Daoy (cell line): ENCODE measurements around the gene ASB9. TPM values are rescaled to one million over a fixed set of nuclear protein-coding genes. Genes with fewer than 3 reads are reported as not detected.
A peak's percentile ranks its signal among the peaks of the same experiment; 100 is the strongest.
"Not testable (repeated sequence)": the region's sequence is repeated elsewhere in the genome, so short reads cannot be mapped to it uniquely, and the experiment has no call there.

ENCODE experiments used
- DNase-seq: peaks from one replicate; pipeline ENCODE4 v3.0.0-alpha.2; 2015; ENCODE audit warnings: low read depth
- total RNA-seq: library from RNA; depleted of rRNA; stranded (reverse); fragments of >200 nt; shearing (Covaris generic); gene quantifications from 2 replicates; pipeline ENCODE4 v1.2.3, GENCODE V29; 2014; rRNA removed

The ASB9 gene
- total RNA-seq, result 4.5 and 4.8 TPM in 2 replicates

GRCh38 chrX:15269618-15270521 is at the start of gene ASB9:
TSS of gene ASB9 (minus strand) at chrX:15270083. CDS start at chrX:15269874, 209 bp downstream.
- DNase-seq, result peak; percentile 78

GRCh38 chrX:15319075-15319474 is 49.2 kb upstream of the ASB9 start:
- DNase-seq, result no peak

- no peak for DNase-seq
Measured at GRCh38 chrX:15315509-15315908, 45.6 kb upstream of the ASB9 start, which contains the start of gene ASB11. TSS of gene ASB11 (minus strand) at chrX:15315640. CDS start at chrX:15315605, 35 bp downstream.

- no peak for DNase-seq
Measured at GRCh38 chrX:15314472-15314871, 44.6 kb upstream of the ASB9 start.

- DNase-seq, result no peak
Measured at GRCh38 chrX:15311119-15311518, 41.2 kb upstream of the ASB9 start.

- DNase-seq, result no peak
Measured at GRCh38 chrX:15310117-15310516, 40.2 kb upstream of the ASB9 start.

GRCh38 chrX:15305899-15306298 is 36.0 kb upstream of the ASB9 start:
- not testable (repeated sequence) for DNase-seq

- peak; percentile 16 for DNase-seq
Measured at GRCh38 chrX:15301924-15302323, 32.0 kb upstream of the ASB9 start.

- peak; percentile 2 for DNase-seq
Measured at GRCh38 chrX:15299941-15300851, 30.3 kb upstream of the ASB9 start.

GRCh38 chrX:15298780-15299179 is 28.9 kb upstream of the ASB9 start:
- no peak for DNase-seq

- no peak for DNase-seq
Measured at GRCh38 chrX:15298201-15298600, 28.3 kb upstream of the ASB9 start.

GRCh38 chrX:15293451-15293850 is 23.6 kb upstream of the ASB9 start:
- DNase-seq, result peak; percentile 4

- peak; percentile 2 for DNase-seq
Measured at GRCh38 chrX:15292861-15293260, 23.0 kb upstream of the ASB9 start.

- no peak for DNase-seq
Measured at GRCh38 chrX:15277604-15278003, 7.7 kb upstream of the ASB9 start.

- DNase-seq, result no peak
Measured at GRCh38 chrX:15274946-15275345, 5.1 kb upstream of the ASB9 start.

- not testable (repeated sequence) for DNase-seq
Measured at GRCh38 chrX:15273275-15273674, 3.4 kb upstream of the ASB9 start.

- DNase-seq, result no peak
Measured at GRCh38 chrX:15271757-15272156, 1.9 kb upstream of the ASB9 start.

GRCh38 chrX:15269120-15269519 is 763 bp downstream of the ASB9 start:
- DNase-seq, result no peak

GRCh38 chrX:15254852-15255251 is 15.0 kb downstream of the ASB9 start:
- no peak for DNase-seq

GRCh38 chrX:15245896-15246295 is 24.0 kb downstream of the ASB9 start:
- no peak for DNase-seq

GRCh38 chrX:15244421-15244820 is 25.5 kb downstream of the ASB9 start:
- no peak for DNase-seq

- DNase-seq, result peak; percentile 34
Measured at GRCh38 chrX:15242899-15243555, 26.9 kb downstream of the ASB9 start.
